ENCODE measurements around the gene LRPAP1.

LRPAP1 gene

GRCh38 chr4:3499710-3500109 lies 32.5 kb downstream of the LRPAP1 start:
- DNase-seq: no peak

GRCh38 chr4:3498901-3499510 lies 33.2 kb downstream of the LRPAP1 start:
- no peak for DNase-seq

DNA sequence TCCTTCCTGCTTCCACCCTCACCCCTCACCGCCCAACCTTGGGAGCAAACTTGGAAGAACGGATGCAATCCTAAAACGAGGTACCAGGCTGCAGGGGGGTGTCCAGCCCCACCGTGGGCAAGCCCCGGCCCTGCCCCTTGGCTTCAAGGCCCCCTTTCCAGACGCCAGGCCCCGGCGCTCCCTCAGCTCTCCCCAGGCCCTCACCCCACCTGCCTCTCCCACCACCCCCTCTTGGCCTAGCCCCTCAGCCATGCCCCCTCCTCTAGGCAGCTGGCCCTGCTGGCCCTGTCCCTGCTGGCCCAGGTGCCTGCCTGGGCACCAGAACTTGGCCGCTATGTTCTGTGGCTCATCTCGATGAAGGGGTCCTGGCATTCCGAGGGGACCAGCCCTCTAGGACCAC lies 33.8 kb downstream of the LRPAP1 start:
- no peak for DNase-seq

- DNase-seq: no peak
Observed at GRCh38 chr4:3497523-3498389, 34.5 kb downstream of the LRPAP1 start.

DNA sequence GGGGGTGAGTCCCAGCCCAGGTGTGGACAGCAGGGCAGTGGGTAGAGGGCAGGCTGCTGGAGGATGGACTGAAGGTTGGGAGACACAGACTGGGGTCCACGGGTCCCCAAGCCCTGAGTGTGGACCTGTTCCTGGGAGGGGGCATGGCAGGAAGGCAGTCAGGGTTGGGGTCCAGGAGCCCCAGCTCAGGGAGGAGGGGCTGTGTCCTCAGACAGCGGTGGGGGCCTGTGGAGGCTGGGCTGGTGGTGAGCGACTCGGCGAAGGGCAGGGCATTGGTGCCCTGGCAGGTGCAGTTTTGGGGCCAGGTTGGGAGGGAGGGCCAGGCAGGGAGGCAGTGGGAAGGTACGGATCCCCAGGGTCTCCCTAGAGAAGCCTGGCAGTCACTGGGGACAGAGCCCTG lies 35.1 kb downstream of the LRPAP1 start:
- DNase-seq: no peak

GRCh38 chr4:3496021-3496420 lies 36.2 kb downstream of the LRPAP1 start:
- DNase-seq: no peak

GRCh38 chr4:3495204-3495975 lies 36.8 kb downstream of the LRPAP1 start:
- DNase-seq: no peak

DNA sequence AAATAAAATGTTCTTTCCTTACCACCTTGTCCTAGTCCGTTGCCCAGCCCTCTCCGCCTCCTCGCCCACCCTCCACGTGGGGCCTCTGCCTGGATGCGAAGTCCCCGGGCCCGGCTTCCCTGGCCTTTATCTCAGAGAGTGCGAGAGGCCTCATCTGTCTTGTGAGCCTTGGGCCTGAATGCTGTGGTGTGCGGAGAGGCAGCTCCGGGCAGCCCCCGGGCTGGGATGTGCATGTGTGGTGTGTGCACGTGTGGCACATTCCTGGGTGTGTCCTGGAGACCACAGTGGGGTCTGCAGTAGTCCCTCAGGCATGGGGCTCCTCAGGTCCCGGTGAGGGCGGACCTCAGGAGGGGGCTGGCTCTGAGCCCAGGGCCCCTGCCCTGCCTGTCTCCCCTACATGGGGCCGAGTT lies 37.8 kb downstream of the LRPAP1 start:
- DNase-seq: no peak

- no peak for DNase-seq
Observed at GRCh38 chr4:3493720-3494461, 38.3 kb downstream of the LRPAP1 start.

- no peak for DNase-seq
Observed at GRCh38 chr4:3492741-3493719, 39.2 kb downstream of the LRPAP1 start.

GRCh38 chr4:3491681-3492405 lies 40.4 kb downstream of the LRPAP1 start:
- no peak for DNase-seq

DNA sequence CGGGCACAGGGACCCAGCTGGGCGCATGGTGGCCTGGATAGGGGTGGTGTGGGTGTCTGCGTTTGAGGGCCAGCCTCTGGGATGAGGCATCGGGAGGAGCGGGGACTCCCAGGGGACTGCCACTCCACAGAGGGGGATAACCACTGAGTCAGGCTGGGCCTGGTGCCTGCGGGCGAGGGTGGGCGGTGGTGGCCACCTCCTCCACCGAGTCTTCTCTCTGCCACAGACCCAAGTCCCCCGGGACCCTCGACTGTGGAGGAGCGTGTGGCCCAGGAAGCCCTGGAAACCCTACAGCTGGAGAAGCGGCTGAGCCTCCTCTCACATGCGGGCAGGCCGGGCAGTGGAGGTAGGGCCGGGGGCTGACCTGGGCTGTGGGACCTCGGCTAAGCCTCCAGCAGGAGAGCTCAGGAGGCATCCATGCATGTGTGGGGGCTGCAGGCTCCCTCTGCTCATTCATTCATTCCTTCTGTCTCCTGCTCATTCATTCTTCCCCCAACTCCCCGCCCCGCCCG lies 42.7 kb downstream of the LRPAP1 start:
- DNase-seq: no peak

- no peak for DNase-seq
Observed at GRCh38 chr4:3488820-3489219, 43.4 kb downstream of the LRPAP1 start.

DNA sequence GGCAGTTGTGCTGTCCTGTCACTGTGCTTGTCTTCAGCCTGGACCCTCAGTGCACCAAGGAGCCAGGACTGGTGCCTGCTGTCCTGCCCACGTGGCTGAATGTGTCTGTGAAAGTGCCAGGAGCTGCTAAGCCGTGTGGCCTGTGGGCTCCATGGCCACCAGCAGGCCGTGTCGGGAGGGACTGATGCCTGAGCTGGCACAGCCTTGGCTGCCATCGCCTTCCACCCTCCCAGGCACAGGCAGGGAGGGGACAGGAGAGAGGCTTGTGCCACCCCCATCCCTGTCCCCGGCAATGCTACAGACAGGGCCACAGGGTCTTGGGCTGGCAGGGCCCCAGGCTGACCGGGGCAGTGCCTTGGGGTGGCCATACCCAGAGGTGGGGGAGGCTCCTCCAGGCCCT lies 44.4 kb downstream of the LRPAP1 start:
- DNase-seq: no peak

DNA sequence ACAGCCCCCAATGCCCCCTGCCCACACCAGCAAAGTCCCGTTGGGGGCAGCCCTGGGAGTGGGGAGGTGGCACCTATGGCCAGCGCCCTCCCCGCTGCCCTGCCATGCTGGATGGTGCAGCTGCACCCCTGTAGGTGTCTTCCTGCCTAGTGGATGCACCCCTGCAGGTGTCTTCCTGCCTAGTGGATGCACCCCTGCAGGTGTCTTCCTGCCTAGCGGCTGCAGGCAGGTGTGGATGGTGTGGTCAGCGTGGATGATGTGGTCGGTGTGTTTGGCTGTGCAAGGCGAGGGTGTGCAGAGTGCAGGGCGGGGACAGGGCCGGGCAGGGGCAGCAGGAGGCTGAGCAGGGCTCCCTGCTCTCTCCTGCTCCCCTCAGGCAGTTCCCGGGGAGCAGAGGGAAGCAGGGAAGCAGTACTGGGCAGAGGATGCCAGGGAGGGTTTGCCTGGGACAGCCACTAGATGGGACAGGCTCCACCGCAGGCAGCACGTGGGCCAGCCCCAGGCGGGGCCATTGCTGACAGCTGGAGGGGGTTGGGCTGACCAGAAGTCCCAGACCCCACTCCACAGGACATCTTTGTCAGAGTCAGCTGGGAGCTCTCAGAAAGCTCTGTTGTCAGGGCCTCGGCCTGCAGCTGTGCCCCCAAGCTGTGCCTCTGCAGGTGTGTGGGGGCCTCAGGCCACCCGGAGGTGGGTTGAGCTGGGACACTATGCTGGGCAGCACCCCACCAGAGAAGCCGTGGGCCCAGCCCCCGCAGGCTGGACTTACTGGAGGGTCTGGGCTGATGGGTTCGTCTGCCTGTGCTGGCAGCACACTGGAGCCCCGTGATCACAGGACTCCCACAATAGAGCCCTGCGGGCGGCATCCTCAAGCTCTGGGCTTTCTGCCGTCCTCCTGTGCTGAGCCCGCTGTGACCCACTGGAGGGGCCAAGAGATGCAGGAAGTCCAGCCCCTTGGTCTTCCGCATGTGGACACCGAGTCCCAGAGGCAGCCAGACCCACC lies 45.4 kb downstream of the LRPAP1 start:
- no peak for DNase-seq

DNA sequence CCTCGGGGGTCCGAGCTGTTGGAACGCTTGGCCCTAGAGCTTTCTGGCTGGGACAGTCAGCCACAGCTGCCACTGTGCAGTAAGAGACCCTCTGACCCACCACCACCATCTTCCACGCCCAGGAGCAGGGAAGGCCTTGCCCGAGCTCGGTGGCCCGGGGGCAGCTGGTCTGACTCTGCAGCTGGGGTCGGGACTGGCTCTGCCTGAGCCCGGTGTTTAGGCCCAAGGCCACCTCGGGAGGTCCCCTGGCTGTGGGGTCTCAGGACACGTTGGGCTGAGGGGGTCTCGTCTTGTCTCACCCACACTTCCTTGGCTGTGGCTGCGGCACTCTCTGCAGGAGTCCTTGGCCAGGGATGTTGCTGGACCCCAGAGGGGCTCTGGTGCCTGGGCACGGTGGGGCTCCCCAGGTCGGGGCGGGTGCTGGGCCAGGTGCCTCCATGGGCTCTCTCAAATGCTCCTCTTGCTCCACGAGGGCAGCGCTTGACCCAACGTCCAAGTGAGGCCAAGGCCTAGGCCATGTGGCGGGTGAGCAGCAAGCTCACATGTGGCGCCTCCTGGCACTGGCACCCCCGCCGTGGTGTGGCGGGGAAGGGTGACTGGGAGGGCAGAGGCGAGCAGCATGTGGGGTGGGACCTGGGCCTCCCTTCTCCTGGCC lies 46.2 kb downstream of the LRPAP1 start:
- DNase-seq: no peak

- DNase-seq: no peak
Observed at GRCh38 chr4:3485011-3485791, 47.0 kb downstream of the LRPAP1 start.

Data from CD4-positive, alpha-beta T cell treated with Interleukin-6 for 4 hours (primary cell).